HL-60/S4 treated with phorbol 12-myristate 13-acetate at 8.2 ng/mL for 4 days and 3 days (cell line): Measurements from ENCODE around the gene ALLC.
"Not testable (repeated sequence)": the region's sequence is repeated elsewhere in the genome, so short reads cannot be mapped to it uniquely, and the experiment has no call there.

Source experiments
- in situ Hi-C: fragments of 300-500 bp; cut with MboI; formaldehyde crosslinking; loops from 2 replicates; pipeline ENCODE4 v1.15.0; 2022; ENCODE audit warnings: low sequenced_read_pairs

The ALLC gene

DNA sequence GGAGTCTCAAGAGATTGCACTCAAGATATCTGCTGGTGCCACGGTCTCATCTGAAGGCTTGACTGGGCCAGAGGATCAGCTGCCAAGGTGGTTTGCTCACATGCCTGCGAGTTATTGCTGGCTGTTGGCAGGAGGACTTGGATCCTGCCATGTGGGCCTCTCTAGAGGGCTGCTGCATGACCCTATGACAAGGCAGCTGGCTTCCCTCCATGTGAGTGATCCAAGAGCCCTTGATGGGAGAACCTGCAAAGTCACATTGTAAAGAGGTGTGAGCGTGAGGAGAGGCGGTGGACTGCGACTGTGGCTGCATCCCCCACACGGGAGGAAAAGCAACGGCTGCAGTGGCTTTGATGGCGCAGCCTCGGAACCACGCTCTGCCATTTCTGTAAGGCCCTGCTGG is 4.0 kb upstream of the ALLC start:
- in situ Hi-C loops = no loop called here

DNA sequence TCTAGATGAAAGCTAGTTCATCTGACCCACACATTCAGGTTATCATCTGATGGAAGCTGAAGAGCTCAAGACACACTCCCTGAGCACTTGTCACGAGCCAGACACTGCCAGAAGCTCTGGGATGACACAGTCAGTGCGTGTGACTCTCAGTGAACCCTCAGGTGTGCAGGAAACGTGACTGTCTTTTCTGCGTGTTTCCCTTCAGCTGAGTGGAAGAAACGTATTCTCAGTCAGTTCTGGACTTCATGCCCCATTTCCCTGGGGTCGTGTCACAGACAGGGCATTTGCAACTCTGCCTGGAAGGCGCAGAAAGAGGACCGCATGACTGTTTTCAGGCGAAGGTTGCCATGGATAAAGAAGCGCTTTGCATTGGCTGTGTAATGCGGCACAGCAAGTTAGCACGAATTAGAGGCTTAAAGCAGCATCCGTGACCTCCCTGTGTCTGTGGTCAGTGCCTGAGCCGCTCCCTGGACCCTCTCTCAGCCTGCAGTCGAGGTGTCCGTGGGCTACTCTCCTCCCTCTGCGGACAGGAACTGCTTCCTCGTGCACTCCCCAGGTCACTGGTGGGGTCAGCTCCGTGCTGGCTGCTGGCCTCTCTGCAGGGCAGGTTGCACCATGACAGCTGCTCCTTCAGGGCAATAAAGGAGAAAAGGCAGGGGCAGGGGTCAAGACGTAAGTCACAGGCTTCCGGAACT is 3.3 kb upstream of the ALLC start:
- in situ Hi-C loops = no loop called here

- in situ Hi-C loops = no loop called here
Observed at GRCh38 chr2:3655871-3656761, 1.9 kb upstream of the ALLC start.

- in situ Hi-C loops = no loop called here
Observed at GRCh38 chr2:3656762-3657721, 958 bp upstream of the ALLC start.

DNA sequence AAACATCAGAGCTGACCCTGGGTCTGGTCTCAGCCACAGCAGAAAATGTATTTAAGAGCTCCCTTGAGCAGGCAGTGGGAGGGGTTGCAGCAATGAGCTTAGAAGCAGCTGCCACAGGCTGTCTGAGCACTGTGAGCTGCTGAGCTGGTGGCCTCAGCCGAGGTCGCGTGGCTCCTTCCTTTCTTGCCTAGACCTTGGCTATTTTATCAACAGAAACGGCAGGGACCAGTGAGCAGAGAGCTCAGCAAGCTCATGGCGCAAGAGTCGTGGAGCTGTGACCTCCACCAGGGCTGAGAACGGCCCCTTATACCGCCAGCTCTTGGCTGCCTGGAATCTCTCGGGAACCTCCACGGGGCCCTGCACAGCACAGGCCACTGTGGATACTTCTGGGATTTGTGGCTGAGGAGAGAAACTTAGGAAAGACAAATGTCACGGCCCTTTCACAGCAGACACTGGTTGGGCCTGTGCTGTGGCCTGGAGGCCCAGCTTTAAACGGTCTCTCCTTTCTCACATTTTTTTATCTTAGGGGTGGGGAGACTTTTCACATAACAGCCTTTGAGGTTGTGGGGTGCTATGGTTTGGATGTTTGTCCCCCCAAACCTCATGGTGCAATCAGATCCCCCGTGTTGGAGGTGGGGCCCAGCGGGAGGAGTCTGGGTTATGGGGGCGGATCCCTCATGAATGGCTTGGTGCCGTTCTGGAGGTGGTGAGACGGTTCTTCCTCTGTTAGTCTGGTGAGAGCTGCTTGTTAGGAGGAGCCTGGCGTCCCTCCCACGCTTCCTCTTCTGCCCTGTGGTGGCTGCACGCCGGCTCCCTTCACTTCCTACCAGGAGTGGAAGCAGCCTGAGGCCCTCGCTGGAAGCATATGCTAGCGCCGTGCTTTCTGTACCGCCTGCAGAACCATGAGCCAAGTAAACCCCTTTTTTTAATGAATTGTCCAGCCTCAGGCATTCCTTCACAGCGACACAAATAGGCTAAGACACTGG is 1.7 kb downstream of the ALLC start:
- in situ Hi-C loops = no loop called here

- in situ Hi-C loops = not testable (repeated sequence)
Observed at GRCh38 chr2:3660640-3661039, 2.6 kb downstream of the ALLC start.

DNA sequence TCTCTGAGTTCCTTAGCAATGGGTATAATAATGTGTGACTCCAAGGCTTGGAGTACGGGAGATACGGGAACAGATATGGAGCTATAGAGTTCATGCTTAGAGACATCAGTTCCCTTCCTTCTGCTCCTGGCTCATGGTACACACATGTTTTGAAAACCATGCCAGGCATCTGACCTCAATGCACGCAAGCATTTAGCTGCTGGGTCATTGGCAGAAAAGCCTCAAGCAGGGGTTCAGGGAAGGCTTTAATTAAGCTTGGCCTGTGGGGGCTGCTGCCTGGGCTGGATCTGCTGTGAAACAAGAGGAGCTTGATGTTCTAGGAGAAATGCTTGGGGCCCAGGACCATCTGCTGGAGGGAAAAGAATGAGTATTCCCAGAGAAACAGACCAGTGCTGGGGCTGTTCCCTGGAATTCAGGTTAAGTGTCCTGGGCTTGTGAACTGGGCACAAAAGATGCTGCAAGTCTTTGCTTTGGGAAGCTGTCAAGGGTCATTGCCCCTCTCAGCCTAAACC is 3.2 kb downstream of the ALLC start:
- in situ Hi-C loops = no loop called here

DNA sequence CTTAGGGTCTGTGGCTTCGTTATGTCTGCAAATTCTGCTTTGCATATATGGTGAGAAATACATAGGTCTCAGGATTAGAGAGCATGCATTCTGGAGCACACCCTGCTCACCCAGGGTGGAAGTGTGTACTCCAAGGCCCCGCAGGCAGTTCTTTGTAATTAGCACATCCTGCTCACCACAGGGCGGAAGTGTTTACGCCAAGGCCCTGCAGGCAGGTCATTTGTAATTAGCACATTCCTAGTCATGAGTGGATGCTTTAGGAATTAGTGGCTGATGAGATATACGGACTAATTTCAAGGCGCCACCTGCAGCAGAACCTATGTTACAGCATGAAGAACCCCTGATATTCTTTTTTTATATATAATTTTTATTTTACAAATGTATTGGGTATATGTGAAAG is 4.2 kb downstream of the ALLC start:
- in situ Hi-C loops = no loop called here

DNA sequence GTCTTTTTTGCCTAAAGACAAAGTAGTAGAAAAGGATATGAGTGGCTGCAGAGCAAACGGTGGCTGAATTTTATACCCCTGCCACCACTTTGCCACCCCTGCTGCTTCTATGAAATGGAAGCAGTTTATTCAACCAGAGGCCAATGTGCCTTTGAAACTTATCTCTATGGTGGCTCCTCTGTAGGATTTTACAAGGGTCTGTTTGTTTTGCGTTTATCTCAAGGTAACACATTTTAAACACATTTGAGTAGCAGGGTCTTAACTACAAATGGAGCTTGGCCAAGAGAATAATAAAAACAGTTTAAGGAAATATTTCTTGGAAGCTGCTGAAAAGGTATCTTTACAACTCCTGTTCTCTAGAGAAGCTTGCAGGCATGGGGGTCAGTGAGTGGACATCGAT is 6.1 kb downstream of the ALLC start:
- in situ Hi-C loops = no loop called here

- in situ Hi-C loops = no loop called here
Observed at GRCh38 chr2:3664925-3665324, 6.9 kb downstream of the ALLC start.

DNA sequence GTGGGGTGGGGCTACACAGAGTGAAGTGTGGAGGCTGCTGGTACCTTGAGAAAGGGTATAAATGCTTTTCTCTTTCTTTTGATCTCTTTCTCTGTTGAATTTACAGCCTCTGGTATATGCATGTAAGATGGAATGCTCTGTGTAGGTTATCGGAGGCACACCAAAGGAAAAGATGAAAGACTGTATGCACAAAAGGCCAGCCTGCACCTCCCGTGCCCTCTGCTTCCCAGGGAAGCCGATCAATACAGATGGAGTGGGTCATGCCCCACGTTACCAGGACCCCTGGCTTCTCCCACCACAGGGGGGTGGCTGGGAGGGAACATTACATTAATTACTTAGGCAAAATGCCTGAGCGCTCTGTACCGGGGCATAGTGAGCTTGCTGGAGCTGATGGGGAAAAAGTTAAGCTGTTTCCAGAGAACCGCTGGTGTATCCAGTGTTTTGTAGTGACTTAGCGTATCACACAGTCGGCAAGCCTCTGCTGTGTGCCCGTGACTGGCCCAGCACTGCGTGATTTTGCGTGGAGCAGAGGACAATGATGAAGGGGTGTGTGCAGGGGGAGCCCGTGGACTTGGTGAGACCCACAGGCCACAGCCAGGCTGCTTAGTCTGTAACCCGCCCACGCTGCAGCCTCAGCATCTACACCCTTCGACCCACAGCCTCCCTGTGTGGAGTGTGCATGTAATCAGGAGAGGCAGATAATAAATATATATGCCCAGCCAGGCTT is 8.0 kb downstream of the ALLC start:
- in situ Hi-C loops = no loop called here

- in situ Hi-C loops = no loop called here
Observed at GRCh38 chr2:3666613-3666975, 8.6 kb downstream of the ALLC start.

DNA sequence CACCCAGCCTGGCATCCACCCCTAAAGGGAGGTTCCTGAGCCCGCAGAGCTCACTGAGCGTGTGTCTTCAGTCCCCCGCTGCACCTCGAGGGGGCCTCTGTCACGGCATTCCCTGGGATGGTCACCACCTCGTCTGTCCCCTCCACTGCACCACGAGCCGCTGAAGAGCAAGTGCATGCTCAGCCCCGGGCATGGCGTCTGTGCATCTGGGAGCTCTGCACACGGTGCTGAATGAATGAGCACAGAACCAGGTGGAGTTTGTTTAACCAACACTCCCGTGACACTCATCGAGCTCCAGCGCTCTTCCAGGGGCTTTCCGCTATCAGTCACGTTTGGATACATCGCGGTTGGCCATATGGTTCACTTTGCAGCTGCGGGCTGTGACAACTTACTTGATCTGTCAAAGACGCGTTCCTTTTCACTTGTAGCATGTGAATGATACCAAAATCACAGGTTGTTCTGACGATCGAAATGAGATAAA is 9.2 kb downstream of the ALLC start:
- in situ Hi-C loops = no loop called here

- in situ Hi-C loops = no loop called here
Observed at GRCh38 chr2:3669656-3670055, 11.7 kb downstream of the ALLC start.

DNA sequence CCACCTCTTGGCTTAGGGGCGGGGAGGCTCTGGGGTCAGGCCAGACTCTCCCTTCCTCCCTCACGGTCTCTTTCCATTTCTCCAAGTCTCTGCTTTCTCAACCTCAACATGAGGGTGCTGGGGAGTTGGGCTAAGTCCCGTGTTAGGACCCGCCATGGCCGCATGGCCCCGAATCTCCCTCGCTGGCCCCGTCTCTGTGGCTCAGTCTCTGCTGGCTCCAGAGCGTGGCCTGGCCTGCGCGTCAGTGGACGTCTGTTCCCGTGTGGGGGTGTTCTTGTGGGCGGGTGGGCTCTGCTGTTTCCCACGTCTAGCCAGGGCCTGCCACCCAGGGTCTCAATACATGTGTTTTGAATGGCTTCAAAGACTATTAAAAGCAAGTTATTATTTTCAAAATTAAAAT is 12.4 kb downstream of the ALLC start:
- in situ Hi-C loops = no loop called here

- in situ Hi-C loops = no loop called here
Observed at GRCh38 chr2:3670941-3671340, 12.9 kb downstream of the ALLC start.

DNA sequence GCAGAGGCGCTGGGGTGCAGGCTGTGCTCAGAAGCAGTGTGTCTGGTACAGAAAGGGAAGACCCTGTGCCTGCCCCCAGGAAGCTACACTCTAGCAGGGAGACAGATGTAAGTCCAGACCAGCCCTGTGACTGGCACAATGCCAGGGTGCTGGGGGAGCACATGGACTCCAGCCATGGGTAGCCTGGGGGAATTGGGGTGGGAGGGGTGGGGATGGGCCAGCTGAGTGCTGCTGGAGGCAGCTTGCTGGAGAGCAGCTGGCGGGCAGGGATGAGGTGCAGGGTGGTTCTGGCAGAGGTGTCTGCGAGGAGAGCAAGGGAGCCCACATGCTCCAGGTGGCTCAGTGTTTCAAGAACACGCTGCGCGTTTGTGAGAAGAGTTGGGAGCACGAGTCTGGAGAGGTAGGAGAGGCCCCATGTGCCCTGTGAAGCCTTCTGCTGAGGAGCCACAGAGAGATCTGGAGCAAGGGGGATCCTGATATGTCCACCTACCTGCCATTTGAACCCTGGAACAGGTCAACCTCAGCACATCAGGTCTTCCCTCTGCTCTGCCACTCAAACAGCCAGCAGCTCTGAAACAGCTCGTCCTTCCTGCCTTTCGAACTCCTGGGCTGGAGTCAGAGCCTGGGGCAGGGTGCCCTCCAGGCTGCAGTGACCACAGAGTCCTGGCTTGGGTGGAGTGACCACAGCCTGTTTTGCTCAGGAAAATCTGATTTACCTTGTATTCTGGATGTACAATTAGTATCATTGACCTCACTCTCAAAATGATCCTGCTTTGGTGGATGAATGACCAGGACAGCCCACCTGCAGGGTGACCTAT is 15.1 kb downstream of the ALLC start:
- in situ Hi-C loops = no loop called here
